Spleen (tissue), 11 donors: ENCODE results near the gene SP6. TPM values are rescaled to one million over a fixed set of nuclear protein-coding genes. Genes with fewer than 3 reads are reported as not detected.

Source experiments
- DNase-seq: peaks from one replicate; pipeline ENCODE4 v3.0.0-alpha.2; 2020
- H3K27ac ChIP-seq, 8 donors: fragments of 200-600 bp; sonication (generic) in 7 of 8; 1 replicate in 4 of 8; 2 replicates in 4 of 8; pipeline versions ENCODE4 v1.5.0 to v1.8.0; 2016 to 2021; ENCODE audit warnings: inconsistent platforms in 4 of 8, mild to moderate bottlenecking in 4 of 8, moderate library complexity in 1 of 8
- H3K27me3 ChIP-seq, 7 donors: fragments of 200-600 bp; sonication (generic) in 6 of 7; replicated peaks in 1 of 7; 1 replicate in 4 of 7; 2 replicates in 3 of 7; pipeline versions ENCODE4 v1.5.0 to v1.8.0; 2016 to 2021; ENCODE audit warnings: inconsistent platforms in 3 of 7, mild to moderate bottlenecking in 1 of 7
- H3K36me3 ChIP-seq, 6 donors: fragments of 200-600 bp; sonication (generic) in 5 of 6; 1 replicate in 4 of 6; 2 replicates in 2 of 6; pipeline versions ENCODE4 v1.5.0 to v1.8.0; 2016 to 2021; ENCODE audit warnings: inconsistent platforms in 2 of 6
- H3K4me1 ChIP-seq, 6 donors: fragments of 200-600 bp; sonication (generic) in 5 of 6; 1 replicate in 3 of 6; 2 replicates in 3 of 6; pipeline versions ENCODE4 v1.5.0 to v1.8.0; 2016 to 2021; ENCODE audit warnings: inconsistent platforms in 3 of 6
- H3K4me3 ChIP-seq, 8 donors: fragments of 200-600 bp; sonication (generic) in 7 of 8; 1 replicate in 4 of 8; 2 replicates in 4 of 8; pipeline versions ENCODE4 v1.5.0 to v1.8.0; 2016 to 2021; ENCODE audit warnings: inconsistent platforms in 4 of 8, mild to moderate bottlenecking in 4 of 8, moderate library complexity in 2 of 8
- H3K9me3 ChIP-seq, 8 donors: fragments of 200-600 bp; sonication (generic) in 7 of 8; 1 replicate in 4 of 8; 2 replicates in 4 of 8; pipeline versions ENCODE4 v1.5.0 to v1.8.0; 2016 to 2021; ENCODE audit warnings: inconsistent platforms in 4 of 8
- CTCF ChIP-seq, 11 experiments: fragments of 200-600 bp in 7 of 11; fragments of 450-650 bp in 4 of 11; sonication (generic) in 4 of 11; IDR thresholded peaks in 8 of 11; conservative IDR thresholded peaks in 3 of 11; 1 replicate in 7 of 11; 2 replicates in 4 of 11; pipeline versions ENCODE4 v1.4.0 to v1.8.0; 2016 to 2021; ENCODE audit warnings: antibody characterized with exemption in 11 of 11, inconsistent platforms in 4 of 11, mild to moderate bottlenecking in 1 of 11
- POLR2A ChIP-seq, 3 donors: fragments of 450-650 bp; IDR thresholded peaks; one replicate each; pipeline ENCODE4 v1.5.1; 2017; ENCODE audit warnings: antibody characterized with exemption in 3 of 3, mild to moderate bottlenecking in 1 of 3
- POLR2AphosphoS5 ChIP-seq, 3 donors: sonication (generic); formaldehyde crosslinking; IDR thresholded peaks; one replicate each; pipeline ENCODE4 v1.5.1; 2017; ENCODE audit warnings: antibody characterized with exemption in 3 of 3
- WGBS, 5 donors: extraction: QIAGEN DNeasy Blood & Tissue Kit in 3 of 5; methylation state at CpG; one replicate each; pipeline versions ENCODE4 v1.1.5 to v1.1.7; 2013 to 2018; 5-methylcytosine and 5-hydroxymethylcytosine counted together
- intact Hi-C: fragments of 100-400 bp; cut with DNase I; formaldehyde crosslinking; loops from one replicate; pipeline ENCODE4 v1.15.0; 2023; ENCODE audit warnings: low total_unique reads
- polyA plus RNA-seq, 3 donors: library from polyadenylated mRNA; stranded (reverse); fragments of 200-250 nt; gene quantifications; one replicate each; pipeline ENCODE4 v1.2.1, GENCODE V29; 2013
- total RNA-seq, 7 donors: library from RNA; depleted of rRNA in 3 of 7; stranded (reverse); fragments of >200 nt in 3 of 7; fragmentation: NEBNext Ultra II Directional in 4 of 7; extraction: Animal tissue kit (Norgen Biotek cat#: 25700) in 4 of 7; gene quantifications; one replicate each; pipeline versions ENCODE4 v1.1.0 to v1.2.1, GENCODE V29; 2016 to 2021
- donor health status: healthy with polysubstance abuse.
- donor health status: DM: no; HTN: no; CAD: no; lungs with moderate emphysema.
- donor health status: DM: no; HTN: no; CAD: no.
- donor health status: Bipolar disorder and iron deficiency.
- donor health status: healthy.
- donor health status: DM: no; HTN: no; CAD: no.
- donor health status: DM: yes; HTN: yes; CAD: no.

Gene SP6
- total and polyA plus RNA-seq, 10 donors: 0.11 to 3.0 (median 1.1) TPM

DNA sequence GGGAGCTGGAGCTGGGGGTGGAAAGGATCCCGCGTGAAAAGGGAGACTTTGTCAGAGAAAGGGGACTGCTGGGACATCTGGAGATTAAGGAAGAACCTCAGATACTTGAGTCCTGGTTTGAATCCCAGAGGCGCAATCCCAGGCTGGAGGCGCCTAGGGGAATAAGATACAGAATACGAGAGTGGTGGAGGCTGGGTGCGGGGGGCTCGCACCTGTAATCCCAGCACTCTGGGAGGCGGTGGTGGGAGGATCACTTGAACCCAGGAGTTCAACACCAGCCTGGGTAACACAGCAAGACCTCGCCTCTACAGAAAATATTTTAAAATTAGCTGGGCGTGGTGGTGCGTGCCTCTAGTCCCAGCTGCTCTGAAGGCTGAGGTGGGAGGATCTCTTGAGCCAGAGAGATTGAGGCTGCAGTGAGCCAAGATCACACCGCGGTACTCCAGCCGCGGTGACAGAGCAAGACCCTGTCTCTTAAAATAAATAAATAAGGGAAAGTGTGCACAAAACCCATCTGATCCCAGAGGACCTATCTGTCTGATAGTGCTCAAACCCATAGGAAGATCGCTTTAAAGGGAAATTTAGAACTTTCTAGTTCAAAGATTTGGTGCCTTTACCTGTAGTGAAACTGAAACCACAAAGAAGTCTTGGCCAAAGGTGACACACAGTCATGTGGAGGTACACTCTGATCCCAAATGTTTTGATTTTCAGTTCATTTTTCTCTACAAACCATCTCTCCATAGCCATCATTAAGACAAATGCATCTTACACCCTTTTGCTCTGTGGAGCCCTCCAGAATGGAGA lies 9.3 kb downstream of the SP6 start:
- peaks cover 0 to 26% (median 11%) of the 10 kb centered on the region in 6 donors for H3K36me3 ChIP-seq
- H3K27me3 ChIP-seq: peaks cover 0 to 30% (median 7%) of the 10 kb centered on the region in 7 donors
- peak overlapping the region in 6 of 8 donors; percentile 74 to 86 (median 78) for H3K4me3 ChIP-seq
- no peak for DNase-seq
- intact Hi-C loops: loop anchor here (2.0 kb wide), 1 partner anchor 49 kb away; no protein-coding TSS in a partner anchor
- no peaks in the 10 kb centered on the region for H3K9me3 ChIP-seq
- 60 to 76% (median 73%) methylated on average over 16 of the region's 16 CpGs for WGBS, 5 donors
- peak overlapping the region; percentile 65 to 84 (median 80) for H3K27ac ChIP-seq
- H3K4me1 ChIP-seq: peaks cover 21 to 69% (median 50%) of the 10 kb centered on the region in 6 donors
- TF ChIP-seq POLR2A (IDR thresholded peaks at IDR 0.05): no peak
- peak in 3 of 11 experiments; percentile 23 to 32 (median 31) for TF ChIP-seq CTCF (IDR thresholded peaks at IDR 0.05 in 8 of 11, conservative IDR thresholded peaks at IDR 0.05 in 3 of 11)
- TF ChIP-seq POLR2AphosphoS5 (IDR thresholded peaks at IDR 0.05): no peak

- peaks cover 21 to 75% (median 52%) of the 10 kb centered on the region in 6 donors for H3K4me1 ChIP-seq
- WGBS, 5 donors: 0 to 1% (median 0%) methylated on average over 43 to 55 of the region's 55 CpGs
- TF ChIP-seq POLR2A (IDR thresholded peaks at IDR 0.05): no peak
- TF ChIP-seq CTCF (IDR thresholded peaks at IDR 0.05 in 8 of 11, conservative IDR thresholded peaks at IDR 0.05 in 3 of 11): peak; percentile 97 to 99 (median 99)
- TF ChIP-seq POLR2AphosphoS5 (IDR thresholded peaks at IDR 0.05): peak; percentile 76 to 83 (median 80)
- H3K9me3 ChIP-seq: no peaks in the 10 kb centered on the region
- DNase-seq: peak; percentile 98
- H3K27ac ChIP-seq: peak within 1 kb of the TSS; percentile 65 to 84 (median 80)
- intact Hi-C loops: no loop called here
- peaks cover 0 to 33% (median 14%) of the 10 kb centered on the region in 6 donors for H3K36me3 ChIP-seq
- peak within 1 kb of the TSS; percentile 74 to 96 (median 82) for H3K4me3 ChIP-seq
- peaks cover 0 to 22% (median 0%) of the 10 kb centered on the region in 7 donors for H3K27me3 ChIP-seq
These were observed 10.0 kb downstream of the SP6 start, which contains the start of gene SCRN2 for GRCh38 chr17:47840742-47841487. SCRN2 (minus strand) TSS chr17:47841273; CDS start chr17:47840843, 430 bp downstream.

- H3K27me3 ChIP-seq: peaks cover 0 to 15% (median 0%) of the 10 kb centered on the region in 7 donors
- peaks cover 0 to 41% (median 15%) of the 10 kb centered on the region in 6 donors for H3K36me3 ChIP-seq
- DNase-seq: no peak
- TF ChIP-seq CTCF (IDR thresholded peaks at IDR 0.05 in 8 of 11, conservative IDR thresholded peaks at IDR 0.05 in 3 of 11): no peak
- no peak for TF ChIP-seq POLR2AphosphoS5 (IDR thresholded peaks at IDR 0.05)
- no peak for TF ChIP-seq POLR2A (IDR thresholded peaks at IDR 0.05)
- WGBS, 5 donors: 46 to 61% (median 55%) methylated on average over 12 to 17 of the region's 17 CpGs
- H3K9me3 ChIP-seq: no peaks in the 10 kb centered on the region
- peak overlapping the region; percentile 74 to 96 (median 82) for H3K4me3 ChIP-seq
- H3K27ac ChIP-seq: peak overlapping the region in 7 of 8 donors; percentile 65 to 84 (median 82)
- peaks cover 21 to 83% (median 55%) of the 10 kb centered on the region in 6 donors for H3K4me1 ChIP-seq
- intact Hi-C loops: no loop called here
These were observed 10.8 kb downstream of the SP6 start for GRCh38 chr17:47840001-47840741.
